Heart left ventricle (tissue), 16 donors: ENCODE measurements around the gene CDC42EP4. TPM values are rescaled to one million over a fixed set of nuclear protein-coding genes. Genes with fewer than 3 reads are reported as not detected.

ENCODE experiments used
- ATAC-seq, 4 donors: fragments of 200-7000 bp; cut with Tn5 transposase; one replicate each; pipeline ENCODE4 v1.9.1; 2020 to 2022; ENCODE audit warnings: moderate library complexity in 4 of 4, mild to moderate bottlenecking in 3 of 4, moderate number of reproducible peaks in 1 of 4
- DNase-seq, 5 donors: peaks; one replicate each; pipeline ENCODE4 v3.0.0-alpha.2; 2020
- H3K27ac ChIP-seq, 12 donors: fragments of 200-600 bp; sonication (generic) in 4 of 12; one replicate each; pipeline versions ENCODE4 v1.5.0 to v1.8.0; 2016 to 2022; ENCODE audit warnings: mild to moderate bottlenecking in 2 of 12
- H3K27me3 ChIP-seq, 9 donors: fragments of 200-600 bp; sonication (generic) in 2 of 9; one replicate each; pipeline versions ENCODE4 v1.5.1 to v1.8.0; 2016 to 2022; ENCODE audit warnings: mild to moderate bottlenecking in 3 of 9
- H3K36me3 ChIP-seq, 9 donors: fragments of 200-600 bp; sonication (generic) in 2 of 9; one replicate each; pipeline versions ENCODE4 v1.5.0 to v1.8.0; 2018 to 2022; ENCODE audit warnings: mild to moderate bottlenecking in 2 of 9
- H3K4me1 ChIP-seq, 12 donors: fragments of 200-600 bp; sonication (generic) in 4 of 12; one replicate each; pipeline versions ENCODE4 v1.5.0 to v1.8.0; 2016 to 2022; ENCODE audit warnings: mild to moderate bottlenecking in 3 of 12
- H3K4me3 ChIP-seq, 12 donors: fragments of 200-600 bp; sonication (generic) in 4 of 12; one replicate each; pipeline versions ENCODE4 v1.5.0 to v1.8.0; 2017 to 2022; ENCODE audit warnings: mild to moderate bottlenecking in 9 of 12, moderate library complexity in 4 of 12
- H3K9me3 ChIP-seq, 12 donors: fragments of 200-600 bp; sonication (generic) in 4 of 12; one replicate each; pipeline versions ENCODE4 v1.5.0 to v1.8.0; 2016 to 2022; ENCODE audit warnings: mild to moderate bottlenecking in 1 of 12
- POLR2A ChIP-seq, 2 donors: fragments of 450-650 bp; IDR thresholded peaks; one replicate each; pipeline ENCODE4 v1.6.1; 2017; ENCODE audit warnings: antibody characterized with exemption in 2 of 2, mild to moderate bottlenecking in 2 of 2, moderate library complexity in 2 of 2
- WGBS, 4 donors: extraction: QIAGEN DNeasy Blood & Tissue Kit in 2 of 4; methylation state at CpG; one replicate each; pipeline versions ENCODE4 v1.1.5 to v1.1.7; 2013 to 2018; 5-methylcytosine and 5-hydroxymethylcytosine counted together
- intact Hi-C, 10 donors: fragments of 100-400 bp; cut with DNase I; formaldehyde crosslinking; loops; one replicate each; pipeline versions ENCODE4 v1.11.1 to v1.14.2; 2022
- polyA plus RNA-seq, 2 donors: library from polyadenylated mRNA; stranded (reverse); fragments of 200-250 nt; gene quantifications; one replicate each; pipeline ENCODE4 v1.2.3, GENCODE V29; 2013
- total RNA-seq, 9 donors: library from RNA; depleted of rRNA in 2 of 9; stranded (reverse); fragments of >200 nt in 2 of 9; fragmentation: NEBNext Ultra II Directional in 3 of 9; extraction: Animal tissue kit (Norgen Biotek cat#: 25700) in 3 of 9; gene quantifications; one replicate each; pipeline versions ENCODE4 v1.1.0 to v1.2.4, GENCODE V29; 2016 to 2023
- TF ChIP-seq, protein P1 (sequence below), 12 donors: fragments of 200-600 bp; sonication (generic) in 4 of 12; IDR thresholded peaks; one replicate each; pipeline versions ENCODE4 v1.5.0 to v1.8.0; 2018 to 2022; ENCODE audit warnings: antibody characterized with exemption in 12 of 12, mild to moderate bottlenecking in 5 of 12
- donor health status: ischemic (EF 13 %, LVEDD 7.1; RV severe dilation, severe dysfunction).
- donor health status: healthy with polysubstance abuse.
- donor health status: DM: no; HTN: yes; CAD: no.
- donor health status: DM: no; HTN: no; CAD: no.
- donor health status: ischemic (EF 25% LVEDD 6.9; RV normal size, moderate dysfunction).
- donor health status: ischemic (EF 25% LVEDD 5.7; RV mildly dilated, moderate dysfunction).
- donor health status: healthy.
- donor health status: DM: yes; HTN: yes; CAD: no.
- donor health status: ischemic (EF 35%, LVEDD 5.7; RV mildly dilated, moderate dysfunction).
- donor health status: nonischemic (EF 11% LVEDD 7.7; RV severe dilation, severe dysfunction).
- donor health status: DM: yes; HTN: yes; CAD: no.
- donor health status: PGD.
- donor health status: ischemic (EF 29% LVEDD 5.4; RV normal size, mild dysfunction).
- donor health status: nonischemic (EF 23%, LVEDD 6.1; RV moderate dilation, normal function).

Gene CDC42EP4
- total and polyA plus RNA-seq, 11 donors: 18.6 to 103 (median 37.5) TPM

DNA sequence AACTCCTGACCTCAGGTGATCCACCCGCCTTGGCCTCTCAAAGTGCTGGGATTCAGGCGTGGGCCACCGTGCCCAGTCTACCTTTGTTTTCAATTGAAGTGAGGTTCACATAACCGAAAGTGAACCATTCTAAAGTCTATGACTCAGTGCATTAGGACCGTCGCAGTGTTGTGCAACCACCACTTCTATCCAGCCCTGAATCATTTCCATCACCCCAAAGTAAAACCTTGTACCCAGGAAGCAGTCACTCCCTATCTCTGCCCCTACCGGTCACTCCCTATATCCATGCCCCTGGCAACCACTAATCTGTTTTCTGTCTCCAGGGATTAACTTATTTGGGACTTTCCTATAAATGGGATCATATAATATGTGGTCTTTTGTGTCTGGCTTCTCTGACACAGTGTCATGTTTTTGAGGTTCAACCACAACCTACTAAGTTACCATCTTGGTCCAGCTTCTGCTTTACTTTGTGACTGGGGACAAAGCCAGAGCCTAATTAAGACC lies 28.3 kb upstream of the CDC42EP4 start:
- no peaks in the 10 kb centered on the region for H3K27me3 ChIP-seq
- DNase-seq: no peak

GRCh38 chr17:73338566-73339197 lies 26.9 kb upstream of the CDC42EP4 start:
- H3K4me1 ChIP-seq: peaks cover 0 to 32% (median 17%) of the 10 kb centered on the region in 12 donors

More for the DNA sequence above, 28.3 kb upstream of the CDC42EP4 start:
- Histone ChIP-seq H3K4me3 (no peak overlapping the region), H3K4me1 (peaks cover 0 to 37% (median 17%) of the 10 kb centered on the region in 12 donors), H3K27ac (peak overlapping the region in 2 of 12 donors; percentile 15 to 91), H3K9me3 (no peaks in the 10 kb centered on the region), H3K36me3 (no peaks in the 10 kb centered on the region)
- intact Hi-C loops: no loop called here
- TF ChIP-seq, protein P1, sequence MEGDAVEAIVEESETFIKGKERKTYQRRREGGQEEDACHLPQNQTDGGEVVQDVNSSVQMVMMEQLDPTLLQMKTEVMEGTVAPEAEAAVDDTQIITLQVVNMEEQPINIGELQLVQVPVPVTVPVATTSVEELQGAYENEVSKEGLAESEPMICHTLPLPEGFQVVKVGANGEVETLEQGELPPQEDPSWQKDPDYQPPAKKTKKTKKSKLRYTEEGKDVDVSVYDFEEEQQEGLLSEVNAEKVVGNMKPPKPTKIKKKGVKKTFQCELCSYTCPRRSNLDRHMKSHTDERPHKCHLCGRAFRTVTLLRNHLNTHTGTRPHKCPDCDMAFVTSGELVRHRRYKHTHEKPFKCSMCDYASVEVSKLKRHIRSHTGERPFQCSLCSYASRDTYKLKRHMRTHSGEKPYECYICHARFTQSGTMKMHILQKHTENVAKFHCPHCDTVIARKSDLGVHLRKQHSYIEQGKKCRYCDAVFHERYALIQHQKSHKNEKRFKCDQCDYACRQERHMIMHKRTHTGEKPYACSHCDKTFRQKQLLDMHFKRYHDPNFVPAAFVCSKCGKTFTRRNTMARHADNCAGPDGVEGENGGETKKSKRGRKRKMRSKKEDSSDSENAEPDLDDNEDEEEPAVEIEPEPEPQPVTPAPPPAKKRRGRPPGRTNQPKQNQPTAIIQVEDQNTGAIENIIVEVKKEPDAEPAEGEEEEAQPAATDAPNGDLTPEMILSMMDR (IDR thresholded peaks at IDR 0.05): no peak
- no peak for TF ChIP-seq POLR2A (IDR thresholded peaks at IDR 0.05)
- 88 to 91% (median 91%) methylated on average over 7 of the region's 7 CpGs for WGBS, 4 donors
- ATAC-seq: no peak

GRCh38 chr17:73338050-73338521 lies 26.3 kb upstream of the CDC42EP4 start:
- Histone ChIP-seq H3K36me3 (no peaks in the 10 kb centered on the region), H3K27me3 (no peaks in the 10 kb centered on the region), H3K27ac (peak overlapping the region in 7 of 12 donors; percentile 34 to 91 (median 40)), H3K9me3 (no peaks in the 10 kb centered on the region), H3K4me1 (peaks cover 0 to 28% (median 17%) of the 10 kb centered on the region in 12 donors), H3K4me3 (no peak overlapping the region)
- TF ChIP-seq POLR2A (IDR thresholded peaks at IDR 0.05): no peak
- TF ChIP-seq, protein P1 (IDR thresholded peaks at IDR 0.05): no peak
- peak in 1 of 4 donors; percentile 9 for ATAC-seq
- DNase-seq: no peak
- intact Hi-C loops: loop anchor here in 1 of 10 donors (2.0 kb wide), 1 partner anchor 29 kb away; no protein-coding TSS in a partner anchor
- 67 to 78% (median 77%) methylated on average over 13 of the region's 13 CpGs for WGBS, 4 donors

More at GRCh38 chr17:73338566-73339197, 26.9 kb upstream of the CDC42EP4 start:
- Histone ChIP-seq H3K9me3 (no peaks in the 10 kb centered on the region), H3K27me3 (no peaks in the 10 kb centered on the region), H3K4me3 (no peak overlapping the region), H3K36me3 (no peaks in the 10 kb centered on the region), H3K27ac (peak overlapping the region in 6 of 12 donors; percentile 22 to 91 (median 38))
- TF ChIP-seq POLR2A (IDR thresholded peaks at IDR 0.05): no peak
- TF ChIP-seq, protein P1 (IDR thresholded peaks at IDR 0.05): no peak
- DNase-seq: no peak
- 87 to 91% (median 90%) methylated on average over 17 to 22 of the region's 22 CpGs for WGBS, 4 donors
- no peak for ATAC-seq
- intact Hi-C loops: loop anchor here in 1 of 10 donors (2.0 kb wide), 1 partner anchor 28 kb away; no protein-coding TSS in a partner anchor

- TF ChIP-seq POLR2A (IDR thresholded peaks at IDR 0.05): no peak
- TF ChIP-seq, protein P1 (IDR thresholded peaks at IDR 0.05): no peak
- Histone ChIP-seq H3K4me1 (peaks cover 0 to 21% (median 10%) of the 10 kb centered on the region in 12 donors), H3K36me3 (no peaks in the 10 kb centered on the region), H3K9me3 (no peaks in the 10 kb centered on the region), H3K4me3 (no peak overlapping the region), H3K27ac (peak overlapping the region in 5 of 12 donors; percentile 34 to 50 (median 40)), H3K27me3 (no peaks in the 10 kb centered on the region)
- intact Hi-C loops: no loop called here
- 65 to 87% (median 79%) methylated on average over 4 of the region's 4 CpGs for WGBS, 4 donors
- ATAC-seq (peak in 1 of 4 donors; percentile 6), DNase-seq (no peak)
Measured at GRCh38 chr17:73337330-73337710, 25.5 kb upstream of the CDC42EP4 start.
